Activated CD8-positive, alpha-beta T cell treated with anti-CD3 and anti-CD28 coated beads for 36 hours (primary cell): Measurements from ENCODE around the gene SPATA25. TPM values are rescaled to one million over a fixed set of nuclear protein-coding genes. Genes with fewer than 3 reads are reported as not detected.
A peak's percentile ranks its signal among the peaks of the same experiment; 100 is the strongest.

Experiments
- ATAC-seq: fragments of 200-7000 bp; cut with Tn5 transposase; one replicate; pipeline ENCODE4 v1.10.0; 2021; ENCODE audit warnings: mild to moderate bottlenecking, moderate library complexity
- CTCF ChIA-PET: fragments of 350-600 bp; sonication (Branson Sonifier 250); formaldehyde crosslinking; loops from one replicate; lab custom pipeline; 2021; ENCODE audit warnings: antibody characterized with exemption; lab: Charles Lee
- POLR2A ChIA-PET: fragments of 350-600 bp; sonication (Branson Sonifier 250); formaldehyde crosslinking; loops from one replicate; lab custom pipeline; 2021; ENCODE audit warnings: antibody characterized with exemption; lab: Charles Lee
- DNase-seq: peaks from one replicate; pipeline ENCODE4 v3.0.0-alpha.2; 2020
- H3K27ac Mint-ChIP-seq: one replicate; pipeline ENCODE4 v1.8.0; 2021; ENCODE audit warnings: mild to moderate bottlenecking, mixed read lengths
- H3K27me3 Mint-ChIP-seq: one replicate; pipeline ENCODE4 v1.8.0; 2021; ENCODE audit warnings: mixed read lengths
- H3K36me3 Mint-ChIP-seq: one replicate; pipeline ENCODE4 v1.8.0; 2021; ENCODE audit warnings: low read depth, mixed read lengths
- H3K4me1 Mint-ChIP-seq: one replicate; pipeline ENCODE4 v1.8.0; 2021; ENCODE audit warnings: low read depth, mixed read lengths
- H3K4me3 Mint-ChIP-seq: one replicate; pipeline ENCODE4 v1.8.0; 2021; ENCODE audit warnings: mild to moderate bottlenecking, moderate library complexity, mixed read lengths
- H3K9me3 Mint-ChIP-seq: one replicate; pipeline ENCODE4 v1.8.0; 2021; ENCODE audit warnings: mixed read lengths
- intact Hi-C: fragments of 100-400 bp; cut with micrococcal nuclease; formaldehyde crosslinking; loops from one replicate; pipeline ENCODE4 v1.10.0; 2022
- total RNA-seq, 2 experiments: library from RNA; stranded (reverse); gene quantifications; one replicate each; pipeline ENCODE4 v1.2.3, GENCODE V29; 2021
- TF ChIP-seq, protein P1 (sequence below): fragments of 200-600 bp; IDR thresholded peaks from one replicate; pipeline ENCODE4 v1.8.0; 2022; ENCODE audit warnings: antibody characterized with exemption, mild to moderate bottlenecking

The SPATA25 gene
- total RNA-seq, 2 experiments from 2014 or later, result 0.58 to 0.74 TPM

DNA sequence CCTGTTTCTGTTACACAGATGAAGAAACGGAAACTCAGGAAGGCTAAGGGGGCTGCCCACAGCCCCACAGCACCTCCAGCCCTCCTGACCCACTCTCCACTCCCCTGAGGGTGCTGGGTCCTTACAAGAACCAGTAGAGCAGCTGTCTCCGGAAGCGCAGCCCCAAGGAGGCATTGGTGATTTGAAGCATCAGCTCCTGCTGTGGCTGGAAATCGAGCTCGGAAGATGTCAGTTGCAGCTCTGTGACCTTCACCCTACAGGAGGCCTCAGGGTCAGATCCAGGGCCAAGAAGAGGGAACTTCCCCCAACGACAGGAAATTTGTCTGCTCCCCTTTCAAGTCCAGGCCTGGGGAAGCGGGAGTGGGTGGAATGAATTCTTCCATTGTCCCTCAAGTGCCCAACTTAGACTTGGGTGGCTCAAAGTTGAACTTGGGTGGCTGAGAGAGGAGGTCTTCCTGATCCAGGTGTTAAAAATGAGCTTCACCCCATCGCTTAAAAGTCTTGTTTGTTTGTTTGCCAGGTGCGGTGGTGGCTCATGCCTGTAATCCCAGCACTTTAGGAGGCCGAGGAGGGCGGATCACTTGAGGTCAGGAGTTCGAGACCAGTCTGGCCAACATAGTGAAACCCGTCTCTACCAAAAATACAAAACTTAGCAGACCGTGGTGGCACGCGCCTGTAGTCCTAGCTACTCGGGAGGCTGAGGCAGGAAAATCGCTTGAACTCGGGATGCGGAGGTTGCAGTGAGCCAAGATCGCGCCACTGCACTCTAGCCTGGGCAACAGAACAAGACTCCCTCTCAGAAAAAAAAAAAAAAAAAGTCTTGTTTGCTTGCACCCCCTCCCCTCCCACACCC, 22.6 kb upstream of the SPATA25 start:
- ChIA-PET POLR2A (interaction anchor here (1.0 to 4.4 kb wide), 11 partner anchors 10 to 97 kb away, joined by 3 to 35 read pairs (median 6); partner anchors contain the start of genes CTSA, NEURL2, PCIF1 and UBE2C), CTCF (interaction anchor here (1.9 kb wide), 1 partner anchor 60 kb away, joined by 7 read pairs; no protein-coding TSS in a partner anchor)
- ATAC-seq (no peak), DNase-seq (no peak)
- H3K27me3 Mint-ChIP-seq, result peaks cover 8% of the 10 kb centered on the region
- H3K27ac Mint-ChIP-seq, result peak overlapping the region; percentile 76
- TF ChIP-seq, protein P1, sequence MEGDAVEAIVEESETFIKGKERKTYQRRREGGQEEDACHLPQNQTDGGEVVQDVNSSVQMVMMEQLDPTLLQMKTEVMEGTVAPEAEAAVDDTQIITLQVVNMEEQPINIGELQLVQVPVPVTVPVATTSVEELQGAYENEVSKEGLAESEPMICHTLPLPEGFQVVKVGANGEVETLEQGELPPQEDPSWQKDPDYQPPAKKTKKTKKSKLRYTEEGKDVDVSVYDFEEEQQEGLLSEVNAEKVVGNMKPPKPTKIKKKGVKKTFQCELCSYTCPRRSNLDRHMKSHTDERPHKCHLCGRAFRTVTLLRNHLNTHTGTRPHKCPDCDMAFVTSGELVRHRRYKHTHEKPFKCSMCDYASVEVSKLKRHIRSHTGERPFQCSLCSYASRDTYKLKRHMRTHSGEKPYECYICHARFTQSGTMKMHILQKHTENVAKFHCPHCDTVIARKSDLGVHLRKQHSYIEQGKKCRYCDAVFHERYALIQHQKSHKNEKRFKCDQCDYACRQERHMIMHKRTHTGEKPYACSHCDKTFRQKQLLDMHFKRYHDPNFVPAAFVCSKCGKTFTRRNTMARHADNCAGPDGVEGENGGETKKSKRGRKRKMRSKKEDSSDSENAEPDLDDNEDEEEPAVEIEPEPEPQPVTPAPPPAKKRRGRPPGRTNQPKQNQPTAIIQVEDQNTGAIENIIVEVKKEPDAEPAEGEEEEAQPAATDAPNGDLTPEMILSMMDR, result no peak
- no peaks in the 10 kb centered on the region for H3K9me3 Mint-ChIP-seq
- intact Hi-C loops, result no loop called here
- no peaks in the 10 kb centered on the region for H3K36me3 Mint-ChIP-seq
- peak overlapping the region; percentile 86 for H3K4me3 Mint-ChIP-seq
- H3K4me1 Mint-ChIP-seq, result peaks cover 17% of the 10 kb centered on the region

DNA sequence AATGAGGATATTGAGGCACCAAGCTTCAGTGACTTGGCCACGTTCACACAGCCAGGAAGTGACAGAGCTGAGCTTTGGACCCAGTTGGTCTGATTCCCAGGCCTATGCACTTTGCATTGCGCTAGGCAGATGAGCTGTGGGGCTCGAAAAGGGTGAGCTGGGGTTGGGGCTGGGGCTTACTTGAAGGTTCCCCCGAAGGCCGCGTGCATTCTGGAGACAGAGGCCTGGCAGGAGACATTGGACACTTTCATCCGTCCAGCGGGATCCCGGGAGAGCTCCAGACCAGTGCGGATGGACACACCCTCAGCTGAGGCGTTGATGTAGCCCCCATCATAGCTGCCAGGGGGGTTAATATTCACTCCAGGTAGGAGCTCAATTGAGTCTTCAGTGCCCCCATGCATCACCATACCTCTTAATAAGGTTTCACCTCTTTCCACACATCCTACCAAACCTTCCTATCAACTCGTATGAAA, 21.9 kb upstream of the SPATA25 start:
- CTCF ChIA-PET, result interaction anchor here (0.7 to 1.9 kb wide), 2 partner anchors 24 to 60 kb away, joined by 3 to 7 read pairs; no protein-coding TSS in a partner anchor
- intact Hi-C loops, result no loop called here
- Mint-ChIP-seq H3K4me3 (no peak overlapping the region), H3K4me1 (peaks cover 17% of the 10 kb centered on the region), H3K27me3 (peaks cover 5% of the 10 kb centered on the region), H3K27ac (no peak overlapping the region), H3K36me3 (no peaks in the 10 kb centered on the region), H3K9me3 (no peaks in the 10 kb centered on the region)
- TF ChIP-seq, protein P1, result no peak
- ATAC-seq (no peak), DNase-seq (no peak)
- POLR2A ChIA-PET, result interaction anchor here (0.5 to 4.4 kb wide), 8 partner anchors 9 to 827 kb away, joined by 3 to 35 read pairs (median 6); partner anchors contain the start of genes CTSA, NEURL2, PCIF1 and UBE2C

DNA sequence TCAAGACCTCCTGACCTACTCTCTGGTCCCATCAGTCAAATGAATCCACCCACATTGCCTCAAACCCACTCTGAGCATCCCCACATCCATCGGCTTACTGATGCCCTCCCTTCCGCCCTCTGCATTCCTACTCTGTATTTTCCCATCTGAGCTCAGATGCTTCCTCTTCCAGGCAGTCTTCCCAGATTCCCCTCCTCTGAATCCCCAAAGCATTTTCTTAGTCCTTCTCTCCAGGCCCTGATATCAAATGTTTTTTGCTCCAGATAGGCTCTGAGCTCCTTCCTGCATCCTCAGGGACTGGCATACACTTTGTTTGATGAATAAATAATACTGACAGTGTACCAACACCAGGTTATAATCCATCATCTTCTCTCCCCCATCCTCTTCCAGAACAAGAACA, 20.7 kb upstream of the SPATA25 start:
- H3K4me1 Mint-ChIP-seq, result peaks cover 16% of the 10 kb centered on the region
- H3K9me3 Mint-ChIP-seq, result no peaks in the 10 kb centered on the region
- H3K27ac Mint-ChIP-seq, result no peak overlapping the region
- POLR2A ChIA-PET, result interaction anchor here (0.7 to 4.4 kb wide), 3 partner anchors 18 to 559 kb away, joined by 4 to 35 read pairs (median 15); partner anchors contain the start of genes CTSA, NEURL2 and PCIF1
- DNase-seq, result no peak
- intact Hi-C loops, result no loop called here
- H3K27me3 Mint-ChIP-seq, result peaks cover 3% of the 10 kb centered on the region
- TF ChIP-seq, protein P1, result no peak
- no peaks in the 10 kb centered on the region for H3K36me3 Mint-ChIP-seq
- H3K4me3 Mint-ChIP-seq, result no peak overlapping the region
- no peak for ATAC-seq
- CTCF ChIA-PET, result interaction anchor here (0.9 to 1.0 kb wide), 2 partner anchors 62 to 108 kb away, joined by 3 to 4 read pairs; no protein-coding TSS in a partner anchor

DNA sequence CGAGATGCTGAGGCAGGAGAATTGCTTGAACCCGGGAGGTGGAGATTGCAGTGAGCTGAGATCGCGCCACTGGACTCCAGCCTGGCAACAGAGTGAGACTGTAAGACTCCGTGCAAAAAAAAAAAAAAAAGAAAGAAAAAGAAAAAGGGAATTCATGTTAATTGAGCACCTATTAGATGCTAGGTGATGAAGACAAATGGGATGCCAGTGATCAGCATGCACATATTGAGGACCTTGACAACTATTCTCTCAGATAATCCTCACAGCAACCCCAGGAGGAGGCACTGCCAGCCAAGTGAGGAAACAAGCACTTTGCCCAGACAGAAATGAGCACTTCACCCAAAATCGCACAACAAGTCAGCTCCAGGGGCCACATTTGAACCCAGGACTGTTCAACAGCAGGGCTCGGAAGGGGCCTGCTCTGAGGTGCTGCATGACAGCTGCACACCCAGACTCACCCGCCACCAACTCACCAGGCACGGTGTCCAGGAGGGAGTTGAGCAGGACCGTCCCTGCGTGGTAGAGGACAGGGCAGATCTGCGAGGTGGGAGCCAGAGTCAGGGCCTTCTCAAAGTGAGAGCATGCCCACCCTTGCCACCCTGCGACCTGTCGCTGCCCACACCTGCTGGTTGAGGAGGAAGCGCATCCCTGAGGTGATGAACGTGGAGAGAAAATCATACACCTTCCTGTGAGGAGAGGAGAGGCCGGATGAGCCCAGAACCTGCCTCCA, 20.0 kb upstream of the SPATA25 start:
- ChIA-PET CTCF (interaction anchor here (0.9 to 1.0 kb wide), 2 partner anchors 62 to 108 kb away, joined by 3 to 4 read pairs; no protein-coding TSS in a partner anchor), POLR2A (no interaction called here)
- ATAC-seq (no peak), DNase-seq (no peak)
- H3K4me1 Mint-ChIP-seq, result peaks cover 14% of the 10 kb centered on the region
- H3K27me3 Mint-ChIP-seq, result peaks cover 2% of the 10 kb centered on the region
- intact Hi-C loops, result no loop called here
- TF ChIP-seq, protein P1, result no peak
- no peaks in the 10 kb centered on the region for H3K36me3 Mint-ChIP-seq
- no peak overlapping the region for H3K27ac Mint-ChIP-seq
- no peak overlapping the region for H3K4me3 Mint-ChIP-seq
- no peaks in the 10 kb centered on the region for H3K9me3 Mint-ChIP-seq
